HG03108 (cell line): Measurements from ENCODE around the gene IL3.
"Not testable (repeated sequence)": the region's sequence is repeated elsewhere in the genome, so short reads cannot be mapped to it uniquely, and the experiment has no call there.

ENCODE experiments used
- ATAC-seq: cut with Tn5 transposase; IDR thresholded peaks from one replicate; pipeline ENCODE4 v1.9.1; 2021; ENCODE audit warnings: moderate library complexity; ENCODE audit not compliant: unreplicated experiment

IL3 gene

DNA sequence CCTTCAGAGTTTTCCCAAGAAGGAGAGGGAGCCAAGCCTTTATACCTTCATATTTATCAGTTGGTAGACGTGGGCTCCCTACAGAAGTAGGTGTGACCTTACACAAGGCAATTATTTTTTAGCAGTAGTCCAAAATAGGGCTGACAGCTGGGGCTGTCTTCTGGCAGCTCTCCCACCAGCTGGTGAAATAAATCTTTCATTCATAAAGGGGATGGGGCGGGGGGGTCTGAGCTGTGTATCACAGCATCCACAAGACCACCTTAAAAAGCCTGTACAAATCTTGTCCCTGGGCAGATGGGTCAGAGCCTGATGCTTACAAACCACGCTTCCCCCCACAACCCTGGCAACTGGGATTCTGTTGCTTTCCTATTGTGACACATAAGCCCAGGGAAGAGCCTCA, 32.8 kb downstream of the IL3 start:
- no peak for ATAC-seq

DNA sequence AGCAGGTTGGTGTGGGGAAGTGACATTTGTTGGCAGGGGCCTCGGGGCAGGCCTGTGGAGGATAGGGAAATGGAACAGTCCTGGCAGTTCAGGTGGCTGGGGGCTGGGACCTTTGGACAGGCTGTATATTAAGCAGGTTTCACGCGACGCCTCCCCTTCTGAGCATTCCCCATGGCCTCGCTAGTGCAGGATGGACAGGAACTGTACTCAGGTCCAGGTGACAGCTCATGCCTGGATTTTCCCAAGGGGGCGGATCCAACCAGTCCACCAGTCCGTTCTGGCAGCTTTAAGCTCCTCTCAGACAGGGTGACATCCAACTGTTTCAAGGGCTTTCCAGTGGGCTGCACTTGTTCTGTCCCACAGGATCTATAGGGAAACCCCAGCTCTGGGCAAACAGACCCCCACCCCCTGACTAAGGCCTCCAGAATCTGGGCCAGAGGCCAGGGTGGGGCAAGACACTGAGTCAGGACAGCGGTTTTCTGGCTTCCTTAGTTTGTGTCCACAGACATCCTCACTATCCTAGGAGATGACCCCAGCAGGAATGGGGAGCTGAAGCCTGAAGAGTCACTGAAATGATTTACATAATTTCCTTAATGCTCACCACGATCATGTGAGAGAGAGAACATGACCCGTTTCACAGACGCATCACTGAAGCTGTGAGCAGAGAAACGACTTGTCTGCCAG, 34.1 kb downstream of the IL3 start:
- ATAC-seq, result no peak

DNA sequence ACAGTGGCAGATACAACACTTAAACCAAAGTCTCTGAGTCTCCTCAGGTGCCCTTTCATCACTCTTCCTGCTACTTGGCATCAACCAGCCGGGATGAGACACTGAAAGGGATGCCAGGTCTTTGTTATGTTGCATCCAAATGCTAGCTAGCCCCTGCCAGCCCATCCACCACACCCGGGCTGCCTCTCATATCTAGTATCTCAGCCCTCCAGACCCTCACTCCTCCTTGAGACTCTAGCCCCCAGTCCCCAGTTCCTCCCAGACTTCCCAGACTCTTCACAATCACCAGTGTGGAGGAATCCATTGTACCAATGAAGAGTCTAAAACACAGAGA, 34.6 kb downstream of the IL3 start:
- no peak for ATAC-seq

DNA sequence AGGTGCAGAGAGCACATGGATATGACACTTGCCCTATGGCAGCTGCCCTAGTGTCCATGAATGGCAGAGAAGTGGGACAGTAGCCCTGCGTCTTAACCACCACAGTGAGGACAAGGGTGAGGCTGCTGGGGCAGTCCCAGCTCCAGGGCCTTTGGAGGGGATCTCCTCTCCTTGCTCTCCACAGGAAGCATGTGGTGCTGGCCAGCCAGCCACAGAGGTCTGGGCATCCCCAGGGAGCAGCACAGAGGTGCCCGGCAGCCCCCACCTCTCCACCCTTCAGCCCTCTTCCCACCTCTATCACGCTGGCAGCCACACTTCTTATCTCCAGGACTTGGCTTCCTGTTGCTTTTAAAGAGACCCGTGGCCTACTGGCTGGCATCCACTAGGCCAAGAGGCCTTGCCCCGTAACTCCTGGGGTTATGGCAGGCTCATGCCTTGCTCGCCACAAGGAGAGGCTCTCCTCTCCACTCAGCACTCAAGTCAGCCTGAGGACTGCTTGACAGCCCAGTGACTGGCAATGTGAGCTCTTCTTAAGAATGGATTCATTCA, 35.0 kb downstream of the IL3 start:
- ATAC-seq, result no peak

DNA sequence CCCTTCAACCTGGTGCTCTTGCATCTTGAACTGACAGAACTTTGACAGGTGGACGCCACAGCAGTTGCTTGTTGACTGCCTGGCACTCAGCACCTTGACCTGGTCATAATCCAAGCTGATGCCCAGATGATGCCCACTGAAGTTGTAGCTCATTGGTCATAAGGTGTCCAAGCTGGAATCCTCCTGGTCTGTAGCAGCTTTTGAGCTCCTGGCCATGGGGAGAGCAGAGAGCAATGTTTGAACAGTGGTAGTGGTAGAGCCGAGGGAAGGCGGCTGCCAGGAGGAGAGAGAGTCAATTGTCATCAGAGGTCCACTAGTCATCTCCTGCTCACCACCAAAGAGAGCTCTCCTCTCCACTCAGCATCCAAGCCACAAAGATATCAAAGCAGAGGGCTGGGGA, 36.4 kb downstream of the IL3 start:
- no peak for ATAC-seq

DNA sequence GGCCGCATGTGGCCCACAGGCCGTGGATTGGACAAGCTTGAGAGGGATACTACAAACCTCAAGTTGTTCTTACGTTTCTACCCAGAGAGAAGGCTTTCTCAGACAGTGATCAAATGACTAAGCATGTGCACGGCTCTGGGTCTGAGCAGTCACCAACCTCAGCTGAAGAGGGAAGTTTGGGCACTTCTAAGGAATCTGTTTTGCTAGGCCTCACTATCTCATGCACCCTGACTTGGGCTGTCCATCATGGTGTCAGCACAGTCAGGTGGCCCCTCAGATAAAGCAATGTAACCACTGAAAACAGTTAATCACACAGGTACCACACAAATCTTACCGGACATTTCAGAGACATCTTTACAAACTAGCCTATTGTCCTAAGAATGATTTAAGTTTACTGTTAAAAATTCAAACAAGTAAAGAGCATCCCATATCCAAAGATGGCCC, 37.7 kb downstream of the IL3 start:
- no peak for ATAC-seq

DNA sequence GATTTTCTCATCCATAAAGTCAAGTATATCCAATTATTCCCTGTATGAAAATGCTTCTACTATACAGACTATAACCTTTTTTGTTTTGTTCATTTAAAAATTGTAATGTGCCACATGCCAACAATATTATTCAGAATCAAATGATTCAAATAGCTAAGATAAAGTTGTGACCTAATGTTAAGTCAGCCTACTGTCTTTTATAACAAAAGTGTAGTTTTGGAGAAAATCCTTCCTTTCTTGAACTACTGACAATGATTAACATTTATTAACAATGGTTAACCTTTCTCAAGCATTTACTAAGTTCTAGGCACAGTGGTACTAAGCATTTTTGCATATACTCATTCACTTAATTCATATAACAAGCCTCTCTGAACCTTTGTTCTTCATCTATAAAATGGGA, 38.2 kb downstream of the IL3 start:
- ATAC-seq, result no peak

DNA sequence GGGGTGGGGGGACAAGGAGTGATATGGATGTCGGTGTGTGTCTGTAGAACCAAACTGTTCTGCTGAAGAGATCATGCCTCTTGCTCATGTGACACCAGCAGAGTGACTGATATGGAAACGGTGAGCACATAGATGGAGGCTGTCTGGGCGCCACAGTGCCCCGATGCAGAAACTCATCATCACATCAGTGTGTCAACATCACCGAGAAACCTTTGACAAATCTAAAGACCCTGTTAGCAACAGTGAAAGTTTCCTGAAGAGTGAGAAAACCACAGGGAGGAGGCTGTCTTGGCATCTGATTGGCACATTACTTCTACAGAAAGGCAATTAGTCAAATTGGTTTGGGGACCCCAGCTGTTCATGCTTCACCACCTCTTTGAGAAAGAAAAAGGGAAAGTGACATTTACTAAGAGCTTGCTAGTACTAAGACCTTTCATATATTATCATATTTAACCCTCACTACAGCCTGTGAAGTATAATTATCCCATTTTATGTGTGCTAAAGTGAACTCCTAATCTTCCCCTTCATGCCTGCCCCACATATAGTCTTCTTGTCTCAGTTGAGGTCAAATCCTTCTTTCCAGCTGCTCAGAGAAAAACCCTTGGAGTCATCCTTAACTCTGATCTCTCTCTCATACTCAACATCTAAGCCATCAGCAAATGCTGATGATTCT, 38.8 kb downstream of the IL3 start:
- peak; percentile 20 for ATAC-seq

DNA sequence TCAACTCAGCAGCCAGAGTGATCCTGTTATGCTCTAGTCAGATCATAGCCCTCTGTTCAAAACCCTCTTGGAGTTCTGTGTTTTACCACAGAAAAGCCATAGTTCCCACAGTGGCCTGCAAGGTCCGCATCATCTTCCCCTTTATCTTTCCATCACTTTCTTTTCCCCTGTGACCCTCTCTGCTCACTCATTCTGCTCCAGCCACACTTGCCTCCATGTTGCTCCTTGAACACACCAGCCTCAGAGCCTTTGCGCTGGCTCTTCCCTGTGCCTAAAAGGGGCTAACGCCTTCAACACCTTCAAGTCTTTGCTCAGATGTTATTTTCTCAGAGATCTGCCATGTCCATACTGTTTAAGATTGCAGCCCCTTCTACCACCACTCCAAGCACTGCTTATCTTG, 39.5 kb downstream of the IL3 start:
- ATAC-seq, result no peak

DNA sequence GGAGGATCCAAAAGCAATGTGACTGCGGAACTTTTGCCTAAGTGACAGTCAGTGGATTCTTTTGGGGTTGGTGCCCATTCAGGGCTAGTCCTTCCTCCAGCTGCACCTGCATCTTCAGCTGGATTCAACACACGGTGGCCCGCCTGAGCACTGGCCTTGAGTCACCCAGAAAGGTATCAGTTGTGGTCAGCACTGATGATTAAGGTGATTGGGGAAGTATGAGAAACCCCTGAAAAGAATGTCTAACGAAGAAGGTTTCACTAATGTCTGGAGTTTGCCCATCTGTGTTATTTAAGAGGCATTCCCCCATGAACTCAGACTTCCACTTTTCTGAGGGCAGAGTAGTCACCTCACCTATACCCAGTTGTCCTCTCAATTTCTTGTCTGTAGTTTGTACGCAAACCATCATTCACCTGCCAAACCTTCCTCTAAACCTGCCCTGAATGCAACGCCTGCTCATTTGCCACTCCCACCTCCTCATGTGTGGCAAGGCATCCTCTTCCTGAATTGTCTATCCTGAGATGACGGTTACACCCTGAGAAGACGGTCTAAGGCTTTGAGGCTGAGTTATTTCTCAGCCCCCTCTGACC, 40.3 kb downstream of the IL3 start:
- peak; percentile 22 for ATAC-seq

DNA sequence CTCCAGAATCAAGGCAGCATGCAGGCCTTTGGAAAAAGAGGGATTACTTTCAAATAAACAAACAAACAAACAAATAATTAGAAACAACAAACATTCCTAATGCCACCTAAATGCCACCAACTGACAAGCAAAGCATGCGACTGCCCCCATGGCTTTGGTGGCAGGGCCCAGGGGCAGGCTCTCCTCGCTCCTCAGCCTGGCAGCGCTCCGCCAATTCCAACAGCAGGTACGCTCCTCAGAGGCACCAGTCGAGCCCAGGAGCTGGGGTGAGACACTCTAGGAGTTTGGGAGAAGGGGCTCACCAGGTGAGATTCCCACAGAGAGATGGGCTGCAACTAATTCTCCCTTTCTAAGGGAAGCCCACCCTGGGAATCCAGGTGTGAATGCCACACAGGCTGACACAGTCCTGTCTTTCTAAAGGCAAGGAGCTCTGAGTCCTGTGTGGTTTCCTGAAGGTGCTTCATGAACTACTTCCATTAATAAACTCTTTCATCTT, 41.0 kb downstream of the IL3 start:
- no peak for ATAC-seq

DNA sequence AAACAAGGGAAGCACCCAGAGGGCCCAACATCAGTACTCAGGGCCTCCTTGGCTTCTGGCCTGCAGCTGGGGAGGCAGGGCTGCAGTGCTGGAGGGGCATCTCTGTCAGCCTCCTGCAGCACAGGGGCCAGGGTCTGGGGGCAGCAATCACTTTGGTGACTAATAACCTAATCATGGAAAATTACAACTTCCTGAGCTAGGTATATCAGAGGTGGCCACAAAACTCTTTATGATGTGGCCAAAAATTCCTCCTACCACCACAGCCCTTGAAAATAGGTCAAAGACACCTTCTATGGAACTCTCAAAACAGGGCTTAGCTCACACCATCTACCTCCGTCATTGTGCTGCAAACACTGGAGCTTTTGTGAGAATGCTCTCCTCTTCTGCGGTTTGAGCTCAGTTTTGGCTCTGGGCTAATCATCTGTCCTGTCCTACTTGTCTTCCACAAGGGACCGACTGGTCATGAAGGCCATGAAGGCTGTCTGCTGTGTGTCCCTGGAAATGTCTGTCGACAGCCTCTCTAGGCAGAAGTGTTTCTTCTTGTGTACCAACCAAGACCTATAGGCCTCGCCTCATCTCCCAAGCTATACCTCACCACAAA, 41.7 kb downstream of the IL3 start:
- no peak for ATAC-seq

DNA sequence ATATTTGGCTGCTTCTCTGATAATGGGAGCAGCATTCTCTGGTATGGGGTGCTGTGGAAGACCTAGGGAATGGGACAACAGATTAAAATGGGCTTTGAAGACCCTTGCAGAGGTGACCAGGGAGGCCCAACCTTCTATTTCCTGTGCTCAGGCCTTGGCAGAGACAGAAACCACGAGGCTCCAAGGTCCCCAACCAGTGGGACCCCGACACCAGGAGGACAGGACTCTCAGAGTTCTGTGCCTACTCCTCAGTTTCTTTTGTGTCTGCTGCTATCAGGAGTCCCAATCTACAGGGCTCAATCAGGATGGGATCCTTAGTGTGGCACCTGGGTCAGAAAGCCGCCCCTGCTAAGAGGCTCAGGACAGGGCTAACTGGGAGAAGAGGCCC, 42.5 kb downstream of the IL3 start:
- ATAC-seq, result no peak

DNA sequence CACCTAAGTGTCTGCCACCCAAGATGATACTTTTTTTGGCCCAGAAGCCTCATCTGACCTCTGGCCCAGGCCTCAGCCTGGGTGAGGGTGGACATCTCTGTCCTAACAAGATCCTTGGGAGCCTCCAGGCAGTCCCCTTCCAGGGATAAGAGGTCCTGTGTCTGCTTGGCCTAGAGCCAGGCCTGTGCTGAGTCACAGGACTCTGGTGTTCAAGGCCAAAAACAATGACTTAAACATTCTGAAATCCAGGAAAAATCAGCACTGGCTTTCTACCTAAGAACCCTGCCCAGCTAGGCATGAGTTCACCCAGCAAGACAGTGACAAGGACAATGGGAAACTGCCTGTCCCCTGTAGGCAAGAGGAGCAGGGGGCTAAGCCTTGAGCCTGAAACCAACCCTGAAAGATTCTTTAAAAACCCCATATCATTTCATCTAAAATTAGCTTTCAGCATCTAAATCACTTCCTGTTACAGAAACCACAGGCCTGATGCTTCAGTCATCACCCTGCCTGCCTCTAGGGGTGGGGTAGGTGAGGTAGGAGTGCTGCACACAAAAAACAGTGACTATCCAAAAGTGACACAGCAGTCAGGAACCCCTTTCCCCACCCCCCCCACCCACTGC, 43.0 kb downstream of the IL3 start:
- peak; percentile 62 for ATAC-seq

DNA sequence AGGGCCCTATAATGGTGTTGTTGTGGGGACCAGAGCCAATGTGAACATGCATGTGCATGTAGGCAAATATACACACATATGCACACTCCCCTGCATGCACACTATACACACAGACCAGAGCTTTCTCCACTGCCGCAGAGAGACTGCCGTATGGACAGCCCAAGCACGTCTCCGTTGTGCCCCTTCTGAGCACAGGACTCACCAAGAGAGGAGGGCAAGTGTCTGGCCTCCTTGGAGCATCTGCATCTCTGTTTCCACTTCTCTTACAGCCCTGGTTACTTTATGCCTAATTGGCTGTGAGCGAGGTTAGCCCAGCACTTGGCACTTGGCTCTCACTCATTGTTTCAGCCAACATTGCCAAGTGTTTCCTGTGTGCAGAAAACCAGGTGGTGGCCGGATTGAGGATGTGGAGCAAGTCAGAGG, 43.5 kb downstream of the IL3 start:
- peak; percentile 24 for ATAC-seq

DNA sequence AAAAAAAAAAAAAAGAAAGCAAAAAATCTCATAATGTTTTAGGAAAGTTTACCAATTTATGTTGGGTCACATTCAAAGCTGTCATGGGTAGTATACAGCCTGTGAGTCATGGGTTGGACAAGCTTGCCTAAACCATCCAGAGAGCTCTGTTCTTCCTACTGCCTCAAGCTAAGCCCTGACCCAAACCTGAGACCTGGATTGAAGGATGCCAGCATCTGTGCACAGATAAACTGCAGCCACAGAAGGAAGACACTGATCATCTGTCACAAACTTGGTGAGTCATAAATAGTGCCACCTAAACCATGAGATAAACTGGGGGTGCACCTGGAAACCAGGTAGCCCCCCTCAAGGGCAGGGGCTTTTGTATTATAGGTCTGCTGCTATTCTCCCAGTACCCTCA, 44.1 kb downstream of the IL3 start:
- ATAC-seq, result no peak

DNA sequence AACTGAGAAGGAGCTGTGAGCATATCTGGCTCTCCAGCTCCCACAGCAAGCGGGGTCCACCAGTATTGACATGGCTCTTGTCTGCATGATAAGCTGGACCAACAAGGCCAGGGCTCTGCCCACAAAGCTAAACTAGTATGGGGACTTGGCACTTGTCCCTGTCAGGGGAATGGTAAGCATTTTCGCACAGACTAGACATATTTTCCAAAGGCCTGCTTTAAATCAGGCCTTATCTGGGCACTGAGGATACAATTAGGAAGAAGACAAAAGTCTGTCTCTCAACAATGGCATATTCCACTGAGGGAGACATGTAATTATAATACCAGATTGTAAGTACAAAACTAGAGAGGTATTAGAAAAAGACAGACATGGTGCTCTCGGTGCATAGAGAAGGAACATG, 45.2 kb downstream of the IL3 start:
- no peak for ATAC-seq

DNA sequence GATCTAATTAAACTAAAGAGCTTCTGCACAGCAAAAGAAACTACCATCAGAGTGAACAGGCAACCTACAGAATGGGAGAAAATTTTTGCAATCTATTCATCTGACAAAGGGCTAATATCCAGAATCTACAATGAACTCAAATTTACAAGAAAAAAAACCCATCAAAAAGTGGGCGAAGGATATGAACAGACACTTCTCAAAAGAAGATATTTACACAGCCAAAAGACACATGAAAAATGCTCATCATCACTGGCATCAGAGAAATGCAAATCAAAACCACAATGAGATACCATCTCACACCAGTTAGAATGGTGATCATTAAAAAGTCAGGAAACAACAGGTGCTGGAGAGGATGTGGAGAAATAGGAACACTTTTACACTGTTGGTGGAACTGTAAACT, 48.0 kb downstream of the IL3 start:
- ATAC-seq, result not testable (repeated sequence)

DNA sequence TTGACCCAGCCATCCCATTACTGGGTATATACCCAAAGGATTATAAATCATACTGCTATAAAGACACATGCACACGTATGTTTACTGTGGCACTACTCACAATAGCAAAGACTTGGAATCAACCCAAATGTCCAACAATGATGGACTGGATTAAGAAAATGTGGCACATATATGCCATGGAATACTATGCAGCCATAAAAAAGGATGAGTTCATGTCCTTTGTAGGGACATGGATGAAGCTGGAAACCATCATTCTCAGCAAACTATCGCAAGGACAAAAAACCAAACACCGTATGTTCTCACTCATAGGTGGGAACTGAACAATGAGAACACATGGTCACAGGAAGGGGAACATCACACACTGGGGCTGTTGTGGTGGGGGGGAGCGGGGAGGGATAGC, 48.5 kb downstream of the IL3 start:
- not testable (repeated sequence) for ATAC-seq

DNA sequence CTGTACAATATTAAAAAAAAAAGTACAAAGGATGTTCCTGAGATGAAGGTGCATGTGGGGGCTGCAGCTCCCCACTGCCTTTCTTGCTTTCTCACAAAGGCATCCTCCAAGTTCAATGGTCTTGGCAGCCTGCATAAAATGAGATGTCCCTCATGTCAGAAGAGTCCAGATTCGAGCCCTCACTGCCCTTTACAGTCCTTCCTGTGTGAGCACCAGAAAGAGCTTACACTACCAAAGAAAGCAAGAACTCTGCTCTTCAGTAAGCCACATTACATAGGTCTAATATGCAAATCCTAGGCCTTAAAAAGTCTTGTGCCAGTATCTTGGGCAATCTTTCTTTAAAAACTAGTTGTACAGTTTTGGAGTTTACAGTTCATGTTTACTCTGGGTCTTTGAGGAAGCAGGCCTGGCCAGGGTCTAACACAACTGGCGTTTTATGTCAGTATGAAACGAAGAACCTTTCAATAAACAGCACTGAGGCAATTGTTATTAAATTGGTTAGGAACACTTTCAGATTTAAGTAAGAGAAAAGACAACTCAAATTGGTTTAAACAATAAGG, 49.1 kb downstream of the IL3 start:
- no peak for ATAC-seq

DNA sequence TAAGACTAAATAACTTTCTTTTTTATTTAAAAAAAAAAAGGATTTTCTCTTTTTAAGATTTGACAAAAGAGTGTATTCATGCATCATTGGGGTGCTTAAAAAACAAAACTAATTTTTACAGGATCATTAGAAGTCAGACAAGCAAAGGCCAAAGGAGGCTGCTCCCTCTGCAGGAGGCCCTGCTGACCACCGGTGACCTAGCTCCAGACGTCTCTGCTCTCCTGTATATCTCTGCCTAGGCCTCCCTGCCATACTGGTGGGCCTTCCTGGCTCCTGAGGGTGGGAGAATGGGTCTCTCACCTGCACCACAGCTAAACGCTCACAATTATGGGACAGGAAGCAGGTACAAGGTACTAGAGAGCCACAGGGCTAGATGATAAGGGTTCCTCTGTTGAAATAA, 49.7 kb downstream of the IL3 start:
- no peak for ATAC-seq
